Measurements from ENCODE around the gene STRAP. TPM values are rescaled to one million over a fixed set of nuclear protein-coding genes. Genes with fewer than 3 reads are reported as not detected.

STRAP gene
- total and polyA plus RNA-seq, 2 of the 8 experiments (the other 6 are each of a cell fraction or from before 2014, with no cell fraction given), result 107 to 251 TPM

- H3K23ac ChIP-seq (ENCODE audit: insufficient read length), result no peak overlapping the region
- H3K27me3 ChIP-seq (replicated peaks in 1 of 4; ENCODE audit: control insufficient read depth in 3 of 4, extremely low read depth in 1 of 4, insufficient read depth in 3 of 4, low read length in 3 of 4), result no peaks in the 10 kb centered on the region
- H4K91ac ChIP-seq (replicated peaks; ENCODE audit: insufficient read length, low read length), result no peak overlapping the region
- no peaks in the 10 kb centered on the region for H3K23me2 ChIP-seq (ENCODE audit: low read depth, low read length)
- no peak overlapping the region for H3K18ac ChIP-seq (ENCODE audit: extremely low read depth, low read length)
- no peaks in the 10 kb centered on the region for H3K36me3 ChIP-seq (ENCODE audit: control insufficient read depth in 2 of 4, insufficient read depth in 4 of 4, low read length in 3 of 4)
- no peak overlapping the region for H3K4me2 ChIP-seq (ENCODE audit: insufficient read depth in 1 of 2, low read depth in 2 of 2, low read length in 2 of 2)
- no peaks in the 10 kb centered on the region for H3K79me2 ChIP-seq (ENCODE audit: control insufficient read depth in 1 of 2, insufficient read depth in 2 of 2, low read length in 2 of 2)
- no peak overlapping the region for H2BK5ac ChIP-seq (ENCODE audit: low read depth, low read length)
- no peak overlapping the region for H4K8ac ChIP-seq (ENCODE audit: extremely low read depth, insufficient read depth, low read length)
- ChIA-PET POLR2A (ENCODE audit: partially characterized antibody) (no interaction called here), CTCF (ENCODE audit: partially characterized antibody) (interaction anchor here (1.1 to 1.3 kb wide), 2 partner anchors 262 to 320 kb away, joined by 4 to 5 read pairs; no protein-coding TSS in a partner anchor)
- H4K5ac ChIP-seq (ENCODE audit: insufficient read length, low read depth, low read length), result no peak overlapping the region
- H2BK120ac ChIP-seq (replicated peaks; ENCODE audit: low read depth, low read length), result no peak overlapping the region
- H3K9me3 ChIP-seq (ENCODE audit: insufficient read depth in 2 of 2, low read depth in 1 of 2, low read length in 1 of 2), result no peaks in the 10 kb centered on the region
- H3K9ac ChIP-seq (replicated peaks in 1 of 4; ENCODE audit: extremely low read depth in 1 of 4, low read depth in 3 of 4, low read length in 3 of 4), result no peak overlapping the region
- no peak overlapping the region for H3K4me3 ChIP-seq (ENCODE audit: extremely low read depth in 1 of 4, insufficient read depth in 2 of 4, low read depth in 3 of 4, low read length in 4 of 4)
- DNase-seq (ENCODE audit: low read depth in 1 of 2, low spot score in 2 of 2), result no peak
- no peak overlapping the region for H2BK20ac ChIP-seq (ENCODE audit: low read length)
- WGBS, 2 experiments (ENCODE audit: extremely low coverage in 1 of 2, insufficient coverage in 1 of 2, insufficient read length in 1 of 2, insufficient replicate concordance in 2 of 2, low coverage in 1 of 2, low lambda C conversion rate in 2 of 2, missing lambda C conversion rate in 1 of 2), result 95% methylated on average over 5 of the region's 5 CpGs; no CpG with 5 or more reads in 1 of the 2 experiments
- H4K20me1 ChIP-seq (replicated peaks in 1 of 2; ENCODE audit: control insufficient read depth in 1 of 2, insufficient read depth in 2 of 2, low read length in 2 of 2), result no peaks in the 10 kb centered on the region
- H3K14ac ChIP-seq (ENCODE audit: insufficient read length), result no peak overlapping the region
- H3K27ac ChIP-seq (ENCODE audit: low read depth, low read length), result no peak overlapping the region
- H3K4me1 ChIP-seq (replicated peaks in 1 of 4; ENCODE audit: control insufficient read depth in 3 of 4, insufficient read depth in 4 of 4, low read length in 3 of 4), result no peaks in the 10 kb centered on the region
- no peak for FAIRE-seq
- no peak overlapping the region for H3K4ac ChIP-seq (replicated peaks; ENCODE audit: insufficient read length, low read depth, low read length)
- H2BK15ac ChIP-seq (ENCODE audit: low read length), result no peak overlapping the region
- H2BK12ac ChIP-seq (ENCODE audit: low read depth, low read length), result no peak overlapping the region
- H3K79me1 ChIP-seq (ENCODE audit: low read depth, low read length), result no peaks in the 10 kb centered on the region
- no peak overlapping the region for H3K56ac ChIP-seq (replicated peaks; ENCODE audit: insufficient read length, low read depth, low read length)
- H2AFZ ChIP-seq (ENCODE audit: low read length), result no peak overlapping the region
- no peak overlapping the region for H2AK5ac ChIP-seq (ENCODE audit: low read depth, low read length)
- no peak for TF ChIP-seq ATF2 (IDR thresholded peaks at IDR 0.05; ENCODE audit: low read length)
- no peak for TF ChIP-seq EP300 (IDR thresholded peaks at IDR 0.05; ENCODE audit: borderline replicate concordance in 1 of 2, low read depth in 2 of 2, low read length in 2 of 2)
- TF ChIP-seq POLR2A (IDR thresholded peaks at IDR 0.05; ENCODE audit: control extremely low read depth in 1 of 2, low read depth in 2 of 2, low read length in 2 of 2), result no peak
- TF ChIP-seq BRCA1 (IDR thresholded peaks at IDR 0.05; ENCODE audit: low read depth, low read length), result no peak
- TF ChIP-seq SRF (IDR thresholded peaks at IDR 0.05; ENCODE audit: low read depth, low read length), result no peak
- TF ChIP-seq SP2 (IDR thresholded peaks at IDR 0.05; ENCODE audit: low read length), result no peak
- no peak for TF ChIP-seq TAF7 (optimal IDR thresholded peaks at IDR 0.05; ENCODE audit: borderline replicate concordance, low read depth, low read length)
- TF ChIP-seq ATF3 (IDR thresholded peaks at IDR 0.05; ENCODE audit: insufficient read depth, low read depth, low read length), result no peak
- TF ChIP-seq EZH2 (IDR thresholded peaks at IDR 0.05; ENCODE audit: low read depth, low read length, severe bottlenecking), result no peak
- no peak for TF ChIP-seq CTBP2 (IDR thresholded peaks at IDR 0.05; ENCODE audit: borderline replicate concordance, insufficient read depth, insufficient read length, low read length)
- no peak for TF ChIP-seq JUND (IDR thresholded peaks at IDR 0.05; ENCODE audit: low read length)
- TF ChIP-seq RNF2 (IDR thresholded peaks at IDR 0.05; ENCODE audit: borderline replicate concordance, low read depth, low read length, missing control alignments, poor library complexity, severe bottlenecking), result no peak
Measured at GRCh38 chr12:15852383-15852782, 29.8 kb upstream of the STRAP start.

Data from H1 (cell line).